GM19025 (cell line): ENCODE measurements around the gene ZNF579.

Source experiments
- ATAC-seq: cut with Tn5 transposase; IDR thresholded peaks from one replicate; pipeline ENCODE4 v1.9.1; 2021; ENCODE audit warnings: mild to moderate bottlenecking, low read depth, moderate library complexity; ENCODE audit not compliant: unreplicated experiment

Gene ZNF579

GRCh38 chr19:55613930-55614710 lies 33.5 kb upstream of the ZNF579 start:
- no peak for ATAC-seq

GRCh38 chr19:55613396-55613795 lies 32.7 kb upstream of the ZNF579 start:
- no peak for ATAC-seq

DNA sequence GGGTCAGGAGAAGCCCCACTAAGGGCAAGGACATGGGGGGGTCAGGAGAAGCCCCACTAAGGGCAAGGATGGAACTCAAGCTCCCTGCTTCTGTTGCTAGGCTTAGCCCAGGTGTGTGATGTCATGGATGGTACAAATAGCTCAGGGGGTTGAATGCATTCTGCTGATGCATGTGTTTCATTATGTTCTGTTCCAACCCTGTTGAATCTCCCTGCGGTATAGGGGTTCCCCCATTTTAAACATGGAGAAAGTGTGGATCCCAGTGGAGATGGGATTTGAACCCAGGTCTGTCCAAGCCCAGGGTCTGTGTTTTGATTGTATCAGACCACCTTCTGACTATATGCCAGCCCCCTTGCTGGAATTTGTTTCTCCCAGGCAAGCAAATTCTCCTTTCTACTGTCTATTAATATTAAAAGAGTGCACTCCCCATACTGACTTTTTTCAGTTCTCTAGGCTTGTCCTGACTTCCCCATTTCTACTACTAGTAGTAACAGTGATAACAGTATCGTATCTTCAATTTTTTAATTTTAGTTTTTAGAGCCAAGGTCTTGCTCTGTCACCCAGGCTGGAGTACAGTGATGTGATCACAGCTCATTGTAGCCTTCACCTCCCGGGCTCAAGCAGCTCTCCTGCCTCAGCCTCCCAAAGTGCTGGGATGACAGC lies 31.5 kb upstream of the ZNF579 start:
- no peak for ATAC-seq

- no peak for ATAC-seq
Observed at GRCh38 chr19:55611300-55611982, 30.8 kb upstream of the ZNF579 start.

GRCh38 chr19:55609326-55609725 lies 28.7 kb upstream of the ZNF579 start:
- ATAC-seq = no peak

GRCh38 chr19:55606817-55607216 lies 26.2 kb upstream of the ZNF579 start:
- no peak for ATAC-seq

DNA sequence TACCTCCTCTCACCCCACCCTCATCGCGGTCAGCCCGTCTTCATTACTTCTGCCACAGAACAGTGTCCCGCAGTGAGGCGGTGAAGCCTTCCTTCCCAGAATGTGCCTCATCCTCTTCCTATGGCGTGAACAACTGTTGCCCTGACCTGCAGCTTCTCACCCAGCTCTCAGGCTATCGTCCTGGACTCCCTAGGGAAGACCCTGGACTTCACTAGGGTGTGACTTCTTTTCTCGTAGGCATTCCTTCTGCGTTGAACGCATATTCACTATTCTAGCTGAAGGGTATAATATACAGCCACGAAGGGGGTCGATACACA lies 25.8 kb upstream of the ZNF579 start:
- ATAC-seq = no peak

- ATAC-seq = no peak
Observed at GRCh38 chr19:55605637-55606470, 25.2 kb upstream of the ZNF579 start, which contains the start of gene ZNF865. ZNF865 (plus strand) TSS chr19:55605647; CDS start chr19:55613619, 7,972 bp downstream.

DNA sequence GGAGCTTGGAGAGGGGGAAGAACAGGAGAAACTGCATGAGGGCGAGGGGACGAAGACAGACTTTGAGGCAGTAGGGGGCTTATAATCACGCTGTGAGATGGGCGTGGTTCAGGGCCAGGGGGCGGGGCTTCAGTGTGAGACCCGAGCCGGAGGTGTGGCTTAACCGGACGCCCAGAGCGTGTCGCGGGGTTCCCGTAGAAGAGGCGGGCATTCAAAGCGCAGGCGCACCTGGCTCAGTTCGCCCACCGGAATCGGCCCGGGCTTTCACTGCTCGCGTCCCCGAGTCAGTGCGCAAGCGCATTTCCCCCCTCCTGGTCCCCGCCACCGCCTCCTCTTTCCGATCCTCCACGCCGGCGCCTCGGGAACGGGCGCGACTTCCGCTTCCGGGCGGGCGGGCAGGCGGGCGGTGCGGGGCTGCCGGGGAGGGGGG lies 24.6 kb upstream of the ZNF579 start:
- peak; percentile 69 for ATAC-seq

- no peak for ATAC-seq
Observed at GRCh38 chr19:55603581-55604292, 23.1 kb upstream of the ZNF579 start.

DNA sequence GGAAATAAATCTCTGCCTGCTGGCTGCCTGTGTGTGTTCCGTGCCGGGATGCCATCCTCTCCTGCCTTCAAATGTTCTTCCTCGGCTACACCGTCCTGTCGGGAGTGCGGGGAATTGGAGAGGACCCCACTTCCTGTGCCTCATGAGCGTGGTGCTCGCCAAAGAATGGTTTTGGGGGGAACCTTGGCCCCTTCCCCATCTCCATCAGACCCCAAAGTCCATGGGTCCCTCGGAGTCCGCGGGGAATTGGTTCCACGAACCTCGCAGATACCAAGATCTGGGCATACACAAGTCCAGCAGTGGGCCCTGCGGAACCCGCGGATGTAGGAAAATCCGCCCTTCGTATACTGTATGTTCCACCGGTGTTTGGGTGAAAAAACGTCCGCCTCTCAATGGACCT lies 22.5 kb upstream of the ZNF579 start:
- no peak for ATAC-seq

GRCh38 chr19:55602104-55603001 lies 21.7 kb upstream of the ZNF579 start:
- no peak for ATAC-seq

DNA sequence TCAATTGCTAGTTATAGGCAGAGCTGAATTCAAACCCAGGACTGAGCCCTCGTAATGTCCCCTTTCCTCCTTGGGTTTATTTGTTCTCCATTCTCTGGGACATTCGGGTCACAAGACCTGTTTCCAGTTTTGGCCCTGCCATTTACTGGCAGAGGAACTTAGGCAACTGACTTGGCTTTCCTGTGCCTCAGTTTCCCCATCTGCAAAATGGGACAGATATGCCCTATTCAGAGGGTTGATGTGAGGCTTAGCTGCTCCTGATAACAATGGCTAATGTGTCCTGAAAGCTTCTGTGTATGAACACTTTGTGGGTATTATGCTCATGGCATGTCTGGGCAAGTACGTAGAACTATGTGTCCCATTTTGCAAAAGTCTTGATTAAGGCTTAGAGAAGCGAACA lies 20.4 kb upstream of the ZNF579 start:
- no peak for ATAC-seq

GRCh38 chr19:55600662-55601028 lies 20.0 kb upstream of the ZNF579 start:
- ATAC-seq = no peak

DNA sequence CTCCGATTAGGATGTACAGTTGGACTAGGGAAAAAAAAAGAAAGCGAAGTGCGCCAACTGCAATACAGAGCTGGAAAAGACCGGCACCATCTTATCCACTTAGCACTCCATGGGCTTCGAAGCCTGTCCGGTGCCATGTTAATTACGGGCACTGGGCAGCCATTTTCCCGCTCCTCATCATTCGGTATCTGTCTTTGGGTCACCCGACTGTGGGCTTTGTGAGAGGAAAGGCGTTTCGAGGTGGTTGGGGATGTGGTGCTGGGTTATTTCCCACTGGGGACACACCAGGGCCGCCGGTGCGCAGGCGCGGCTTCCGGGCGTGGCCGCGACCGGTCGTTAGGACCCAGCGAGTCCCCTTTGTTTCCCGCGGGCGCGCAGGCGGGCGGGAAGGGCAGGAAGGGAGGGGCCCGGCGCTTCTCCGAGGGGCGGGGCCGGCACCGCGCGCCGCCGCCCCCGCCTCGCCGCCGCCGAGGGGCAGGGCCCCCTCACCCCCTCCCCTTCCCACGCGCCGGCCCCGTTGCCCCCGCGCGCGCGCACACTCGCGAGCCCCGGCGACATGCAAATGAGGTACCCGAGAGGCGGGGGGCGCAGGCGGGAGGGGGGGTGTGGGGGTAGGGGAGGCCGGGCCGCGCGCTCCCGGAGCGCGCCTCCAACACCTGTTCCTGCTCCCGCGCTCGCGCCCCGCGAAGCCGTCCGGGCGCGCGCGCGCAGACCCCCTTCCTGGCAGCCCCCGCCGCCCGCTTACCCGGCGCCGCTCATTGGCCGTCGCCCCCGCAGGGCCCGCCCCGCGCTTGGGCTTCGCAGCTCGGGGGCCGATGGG lies 19.4 kb upstream of the ZNF579 start, which contains the start of gene ZNF524:
TSS of gene ZNF524 (plus strand) at position 447 of the 820 bp plus-strand sequence. CDS start 1,825 bp downstream, outside the sequence.
- peak; percentile 48 for ATAC-seq

DNA sequence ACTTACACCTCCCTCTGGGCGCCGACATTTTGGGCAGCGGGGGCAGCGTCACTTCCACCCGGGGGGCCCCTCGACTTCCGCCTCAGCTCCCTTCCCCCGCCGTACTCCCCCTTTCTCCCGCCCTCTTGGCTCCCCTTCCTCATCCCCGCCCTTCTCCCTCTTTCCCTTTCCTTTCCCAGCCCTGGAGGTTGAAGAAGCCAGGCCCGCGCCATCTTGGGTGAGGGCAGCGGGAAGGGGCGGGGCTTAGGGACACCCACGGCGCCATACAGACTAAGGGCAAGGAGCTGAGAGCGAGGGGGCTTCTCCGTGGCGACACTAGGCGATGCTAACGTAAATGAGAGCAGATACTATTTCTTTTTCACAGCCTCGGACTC lies 18.8 kb upstream of the ZNF579 start, which contains the start of gene FIZ1:
TSS of gene FIZ1 (minus strand) at position 50 of the 374 bp plus-strand sequence. CDS start 1,652 bp downstream, outside the sequence.
- peak; percentile 40 for ATAC-seq

DNA sequence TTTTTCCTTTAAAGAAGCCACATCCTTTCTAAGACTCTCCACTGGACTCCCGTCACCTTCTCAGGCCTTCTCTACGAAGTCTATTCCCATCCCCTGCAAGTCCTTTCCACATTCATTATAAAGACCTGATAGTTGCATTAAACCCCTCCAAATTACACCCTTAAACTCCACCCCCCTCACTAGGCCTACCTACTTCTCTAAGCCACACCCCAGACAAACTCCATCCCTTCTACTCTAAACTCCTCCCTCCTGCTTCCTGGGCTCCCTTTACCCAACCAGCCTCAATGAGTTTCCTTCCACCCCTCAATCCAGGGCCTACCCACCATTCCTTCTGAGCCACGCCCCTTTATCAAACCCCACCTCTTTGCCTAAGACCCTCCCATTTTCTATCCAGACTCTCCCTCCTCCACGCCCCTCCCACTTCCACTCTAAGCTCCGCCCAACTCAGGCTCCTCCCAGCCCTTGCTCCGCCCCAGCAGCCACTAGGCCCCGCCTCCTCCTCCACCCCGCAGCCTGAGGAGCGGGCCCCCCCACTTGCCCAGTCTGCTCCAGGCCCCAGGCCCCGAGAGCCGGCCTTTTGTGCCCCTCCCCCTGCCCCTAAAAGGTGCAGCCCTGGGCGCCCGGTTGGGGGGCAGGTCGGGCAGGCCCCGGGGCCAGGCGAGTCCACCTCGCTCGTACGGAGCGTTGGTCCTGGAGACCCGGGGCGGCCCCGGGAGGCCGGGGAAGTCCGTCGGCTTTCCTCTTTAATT lies 18.2 kb upstream of the ZNF579 start:
- peak; percentile 35 for ATAC-seq
